HG03025 (cell line): ENCODE data around the gene GRAMD1A.
A peak's percentile ranks its signal among the peaks of the same experiment; 100 is the strongest.
"Not testable (repeated sequence)": the region's sequence is repeated elsewhere in the genome, so short reads cannot be mapped to it uniquely, and the experiment has no call there.

Experiments used
- ATAC-seq: cut with Tn5 transposase; IDR thresholded peaks from one replicate; pipeline ENCODE4 v1.9.1; 2021; ENCODE audit warnings: mild to moderate bottlenecking, moderate library complexity; ENCODE audit not compliant: unreplicated experiment, low FRiP score

The GRAMD1A gene

DNA sequence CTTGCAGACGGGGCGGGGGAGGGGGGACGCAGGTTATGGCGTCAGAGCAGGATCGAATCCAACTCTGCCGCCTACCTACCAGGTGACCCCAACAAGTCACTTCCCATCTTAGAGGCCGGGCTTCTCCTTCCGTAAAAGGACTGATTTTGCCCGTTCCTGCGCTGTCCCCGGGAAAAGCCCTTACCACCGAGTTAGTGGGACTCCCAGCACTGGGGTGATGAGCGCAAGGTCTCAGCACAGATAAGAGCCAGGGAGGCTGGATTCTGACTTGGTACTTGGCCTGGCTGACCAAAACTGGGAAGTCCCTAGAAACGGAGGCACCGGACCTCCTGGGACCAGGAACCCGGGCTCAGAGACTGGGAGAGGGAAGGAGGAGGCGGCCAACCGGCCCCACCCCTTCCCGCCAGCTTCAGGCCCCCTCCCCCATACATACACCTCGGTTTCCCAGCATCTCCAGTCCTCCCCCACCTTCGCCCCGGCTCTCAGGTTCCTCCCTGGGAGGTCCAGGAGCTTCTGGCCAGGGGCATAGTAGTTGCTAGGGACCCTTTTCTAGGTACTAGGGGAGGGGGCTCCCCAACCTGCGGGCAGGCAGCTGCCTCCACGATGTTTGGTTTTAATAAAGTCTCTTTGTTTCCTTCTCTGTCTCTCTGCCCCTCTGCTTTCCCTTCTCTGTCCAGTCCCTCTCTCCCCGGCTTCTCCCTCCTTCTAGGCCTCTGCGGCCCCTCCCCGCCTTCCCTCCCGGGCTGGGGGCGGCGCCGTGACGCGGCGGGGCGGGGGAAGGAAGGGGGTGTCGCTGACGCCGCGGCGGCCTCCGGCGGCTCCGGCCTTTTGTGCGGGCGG, at the start of gene GRAMD1A:
GRAMD1A (plus strand) TSS at position 826 of the 840 bp plus-strand sequence. CDS start 156 bp downstream, outside the sequence.
- ATAC-seq: peak; percentile 36

DNA sequence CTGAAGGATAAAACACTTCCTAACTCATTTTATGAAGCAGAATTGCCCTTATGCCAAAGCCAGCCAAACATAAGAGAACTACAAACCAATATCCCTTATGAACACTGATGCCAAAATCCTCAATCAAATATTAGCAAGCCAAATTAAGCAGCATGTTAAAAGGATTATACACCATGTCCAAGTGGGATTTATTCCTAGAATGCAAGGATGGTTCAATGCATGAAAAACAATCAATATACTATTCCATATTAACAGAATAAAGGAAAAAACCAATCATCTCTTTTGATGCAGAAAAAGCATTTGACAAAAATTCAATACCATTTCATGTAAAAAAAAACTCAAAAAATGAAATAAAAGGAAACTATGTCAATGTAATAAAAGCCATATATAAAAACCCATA, 47.0 kb upstream of the GRAMD1A start:
- ATAC-seq: no peak

DNA sequence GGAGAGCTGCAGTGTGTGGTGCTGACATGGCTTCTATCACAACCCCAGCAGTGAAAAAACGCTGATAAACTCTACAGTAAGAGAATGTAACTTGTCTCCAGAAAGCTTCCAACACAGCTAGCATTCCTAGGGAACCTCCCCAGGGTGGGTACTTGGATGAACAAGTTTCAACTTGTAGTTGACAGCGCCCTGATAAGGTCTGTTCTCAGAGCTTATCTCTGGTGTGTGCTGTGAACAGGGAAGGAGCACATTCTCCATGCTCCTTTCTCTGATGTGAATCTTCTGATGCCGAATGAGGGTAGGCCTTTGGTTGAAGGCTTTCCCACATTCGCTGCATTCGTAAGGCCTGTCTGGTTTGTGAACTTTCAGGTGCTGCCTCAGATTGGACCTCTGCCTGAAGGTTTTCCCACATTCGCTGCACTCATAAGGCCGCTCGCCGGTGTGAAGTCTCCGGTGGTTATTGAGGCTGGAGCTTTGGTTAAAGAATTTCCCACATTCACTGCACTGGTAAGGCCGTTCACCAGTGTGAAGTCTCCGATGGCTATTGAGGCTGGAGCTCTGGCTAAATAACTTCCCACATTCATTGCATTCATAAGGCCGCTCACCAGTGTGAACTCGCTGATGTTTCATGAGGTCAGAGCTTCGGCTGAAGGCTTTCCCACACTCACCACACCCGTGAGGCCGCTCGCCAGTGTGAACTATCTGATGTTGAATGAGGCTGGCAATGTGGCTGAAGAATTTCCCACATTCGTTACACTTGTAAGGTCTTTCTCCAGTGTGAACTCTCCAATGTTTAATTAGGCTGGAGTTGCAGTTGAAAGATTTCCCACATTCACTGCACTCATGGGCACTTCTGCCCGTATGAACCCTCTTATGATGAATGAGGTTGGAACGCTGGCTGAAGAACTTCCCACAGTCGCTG, 42.0 kb upstream of the GRAMD1A start:
- ATAC-seq: no peak

DNA sequence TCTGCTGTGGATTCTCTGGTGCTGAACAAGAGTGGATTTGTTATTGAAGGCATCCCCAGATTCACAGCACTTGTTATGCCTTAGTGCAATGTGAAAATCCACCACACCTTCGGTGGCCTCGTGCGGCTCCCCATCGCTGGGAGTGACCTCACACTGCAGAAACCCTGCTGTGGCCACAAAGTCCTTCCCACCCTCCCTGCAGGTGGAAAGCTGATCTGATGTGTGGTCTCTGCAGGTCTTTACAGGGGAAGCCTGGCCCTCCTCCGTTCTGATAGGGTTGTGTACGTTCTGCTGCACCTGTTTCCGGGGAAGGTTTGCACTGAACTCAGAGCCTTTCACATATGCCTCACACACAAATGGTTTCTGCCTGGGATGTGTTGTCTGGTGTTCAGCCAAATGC, 41.1 kb upstream of the GRAMD1A start:
- ATAC-seq: no peak

DNA sequence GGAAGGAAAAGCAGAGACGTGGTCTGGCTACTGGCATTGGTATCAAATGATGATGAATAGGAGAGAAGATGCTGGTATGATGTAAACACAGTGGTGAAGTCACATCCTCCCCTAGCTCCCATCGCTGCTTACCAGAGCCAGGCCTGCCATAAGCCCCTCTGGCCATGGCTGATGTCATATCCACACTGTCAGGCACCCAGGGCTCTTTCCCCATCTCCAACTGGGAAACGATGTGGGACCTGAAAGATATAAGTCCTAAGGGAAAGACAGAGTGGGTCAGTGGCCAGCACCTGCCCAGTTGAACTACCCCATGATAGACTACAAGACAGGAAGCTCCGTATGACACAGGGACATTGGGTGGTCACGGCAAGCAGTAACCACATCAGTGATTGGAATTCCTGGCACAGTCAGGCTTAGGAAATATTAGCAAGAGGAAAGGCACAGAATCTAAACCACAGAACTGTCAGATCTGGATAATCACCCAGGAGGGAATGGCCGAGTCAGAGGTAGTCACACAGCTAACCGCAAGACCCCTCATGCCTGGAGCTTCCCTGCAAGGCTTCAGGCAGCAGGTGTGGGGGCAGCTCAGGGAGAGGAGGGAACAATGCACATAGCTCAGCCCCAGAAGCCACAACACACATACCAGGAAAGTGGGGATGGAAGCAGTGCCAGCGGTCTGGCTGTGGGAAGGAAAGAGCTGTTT, 39.9 kb upstream of the GRAMD1A start:
- no peak for ATAC-seq

DNA sequence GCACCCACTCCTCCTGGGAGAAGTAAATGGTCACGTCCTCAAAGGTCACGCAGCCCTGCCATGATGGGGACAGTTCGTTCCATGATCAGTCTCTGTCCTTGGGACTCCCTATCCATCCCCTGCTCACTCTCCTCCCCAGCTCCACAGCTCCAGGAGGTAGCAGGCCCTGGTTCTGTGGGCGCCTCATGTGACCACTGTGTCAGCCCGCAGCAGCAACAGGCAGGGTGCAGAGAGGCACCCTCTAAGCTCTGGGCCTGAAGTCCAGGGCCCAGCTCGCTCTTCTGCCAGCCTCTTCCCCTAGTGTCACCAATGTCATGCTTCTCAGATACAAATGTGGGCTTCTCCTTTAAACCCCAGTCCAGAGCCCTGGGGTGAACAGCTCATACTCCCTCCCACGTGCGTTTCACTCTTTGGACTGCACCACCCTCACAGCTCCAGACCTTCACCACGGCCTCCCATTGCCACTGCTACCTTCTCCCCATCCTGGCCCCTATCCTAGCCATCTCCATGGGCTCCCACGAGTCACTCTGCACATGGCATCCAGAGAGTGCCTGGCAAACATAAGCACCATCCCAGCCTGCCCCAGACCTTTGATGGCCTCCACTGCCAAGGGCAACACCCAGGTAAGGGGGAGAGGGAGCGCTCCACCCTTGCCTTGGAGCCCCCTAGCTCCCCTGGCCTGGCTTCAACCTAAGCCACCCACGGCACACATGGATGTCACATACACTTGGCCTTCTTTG, 39.0 kb upstream of the GRAMD1A start:
- no peak for ATAC-seq

DNA sequence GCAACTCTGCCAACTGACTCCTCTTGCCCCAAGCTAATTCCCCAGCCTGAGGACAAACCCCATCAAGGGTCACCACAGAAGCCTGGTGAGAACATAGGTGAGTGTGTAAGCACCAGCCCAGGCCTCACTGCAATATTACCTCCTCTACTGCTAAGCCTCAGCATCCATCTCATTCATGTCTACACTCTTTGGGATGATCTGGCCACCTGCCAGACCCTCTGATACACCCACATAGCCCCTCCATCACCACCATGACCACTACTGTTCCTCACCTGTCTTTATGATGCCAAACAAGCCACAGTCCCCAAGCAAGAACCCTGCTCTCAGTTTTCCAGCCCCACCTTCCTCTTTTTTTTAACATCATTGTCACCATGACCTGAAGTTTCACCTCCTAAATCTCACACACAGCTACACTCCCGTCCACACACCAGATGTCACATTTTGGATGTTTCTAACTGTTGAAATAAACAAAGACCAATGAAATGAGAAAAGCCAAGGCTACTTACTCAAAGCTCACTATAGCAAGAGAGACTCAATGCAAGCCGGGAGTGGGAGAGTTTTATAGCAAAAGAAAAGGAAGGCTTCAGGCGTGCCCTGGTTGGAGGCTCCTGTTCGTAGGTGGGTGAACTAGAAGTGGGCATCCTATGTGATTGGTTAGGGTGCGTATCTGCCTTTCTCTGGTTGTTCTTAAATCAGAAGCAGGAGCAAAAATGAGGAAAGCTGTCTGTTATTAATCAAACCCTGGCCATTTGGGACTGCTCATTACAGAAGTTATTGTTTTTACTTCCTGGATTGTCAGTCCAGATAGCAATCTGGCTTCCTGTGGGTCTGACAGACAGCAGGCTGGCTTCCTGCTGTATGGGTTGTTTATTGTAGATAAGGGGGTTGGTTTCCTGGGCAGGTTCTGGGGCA, 38.1 kb upstream of the GRAMD1A start:
- no peak for ATAC-seq

DNA sequence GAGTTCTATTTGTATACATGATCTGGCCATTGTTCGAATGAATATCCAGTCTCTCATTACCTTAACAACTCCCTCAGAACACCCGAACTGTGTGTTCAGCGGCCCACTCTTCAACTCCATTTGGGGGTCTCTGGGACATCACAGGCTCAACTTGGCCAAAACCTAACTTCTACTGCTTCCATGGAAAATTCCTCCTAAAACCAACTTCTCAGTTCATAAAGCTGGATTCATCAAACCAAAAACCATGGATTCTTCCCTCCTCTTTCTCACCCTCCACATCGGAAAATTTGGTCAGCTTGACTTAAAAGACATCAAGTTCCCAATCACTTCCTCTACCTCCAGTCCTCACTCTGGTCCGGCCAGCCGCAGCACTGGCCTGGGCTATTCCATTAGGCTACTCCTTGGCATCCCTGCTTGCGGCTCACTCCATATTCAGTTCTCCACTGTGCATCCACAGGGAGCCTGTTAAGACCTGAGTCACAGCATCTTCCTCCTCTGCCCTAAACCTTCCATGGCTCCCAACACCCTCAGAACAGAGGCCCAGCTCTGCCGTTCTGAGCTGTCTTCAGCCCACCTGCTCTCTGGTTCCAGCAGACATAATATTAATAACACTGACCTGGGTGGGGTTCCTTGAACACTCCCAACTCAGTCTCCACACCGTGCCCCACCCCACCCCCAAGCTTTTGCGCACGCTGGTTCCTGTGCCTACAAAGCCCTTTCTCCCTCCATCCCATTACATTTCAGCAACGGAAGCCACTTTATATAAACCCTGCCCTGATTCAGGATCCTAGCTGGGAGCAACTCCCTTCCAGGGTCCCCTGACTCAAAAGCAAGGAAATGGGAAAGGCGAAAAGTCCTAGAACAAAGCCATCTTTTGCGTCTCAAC, 37.2 kb upstream of the GRAMD1A start:
- no peak for ATAC-seq

DNA sequence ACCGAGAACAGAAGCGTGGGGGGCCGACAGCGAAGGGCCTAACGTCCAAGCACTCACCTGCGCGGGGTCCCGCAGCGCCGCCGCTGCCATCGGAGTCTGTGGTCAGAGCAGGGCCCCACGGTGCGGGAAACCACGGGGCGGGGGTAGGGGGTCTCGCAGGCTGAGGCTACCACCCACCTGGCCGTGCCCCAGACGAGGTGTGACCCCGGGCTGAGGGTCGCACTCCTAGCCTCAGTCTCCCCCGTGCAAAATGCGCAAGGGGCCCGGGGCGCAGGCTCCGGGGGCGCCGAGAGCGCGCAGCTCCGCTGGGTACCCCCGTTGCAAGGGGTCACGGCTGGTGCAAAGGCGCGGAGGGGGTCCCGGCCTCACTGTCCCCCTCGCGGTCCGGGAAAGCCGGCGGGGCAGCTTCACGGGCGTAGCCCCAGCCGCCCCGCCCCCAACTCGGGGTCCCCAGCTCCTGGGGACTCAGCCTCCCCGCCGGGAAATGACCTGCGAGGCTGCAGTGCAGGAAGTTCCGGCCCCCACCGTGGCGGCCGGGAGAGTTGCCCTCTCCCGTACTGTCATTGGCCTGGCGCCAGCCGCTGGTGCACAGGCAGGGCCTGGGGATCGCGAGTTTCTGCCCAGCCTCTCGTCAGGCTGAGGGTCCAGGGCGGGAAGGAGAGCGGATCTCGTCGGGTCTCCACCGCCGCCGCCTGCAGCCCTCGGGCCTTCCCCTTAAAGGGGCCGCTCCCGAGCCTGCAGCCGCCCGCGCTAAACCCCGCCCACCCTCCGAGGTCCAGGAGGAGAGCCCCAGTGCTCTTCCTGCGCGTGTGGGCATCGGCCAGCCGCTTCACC, 36.3 kb upstream of the GRAMD1A start, which contains the start of gene ZNF792:
ZNF792 (minus strand) TSS at position 657 of the 834 bp plus-strand sequence; CDS start at position 90, 567 bp downstream.
- no peak for ATAC-seq

DNA sequence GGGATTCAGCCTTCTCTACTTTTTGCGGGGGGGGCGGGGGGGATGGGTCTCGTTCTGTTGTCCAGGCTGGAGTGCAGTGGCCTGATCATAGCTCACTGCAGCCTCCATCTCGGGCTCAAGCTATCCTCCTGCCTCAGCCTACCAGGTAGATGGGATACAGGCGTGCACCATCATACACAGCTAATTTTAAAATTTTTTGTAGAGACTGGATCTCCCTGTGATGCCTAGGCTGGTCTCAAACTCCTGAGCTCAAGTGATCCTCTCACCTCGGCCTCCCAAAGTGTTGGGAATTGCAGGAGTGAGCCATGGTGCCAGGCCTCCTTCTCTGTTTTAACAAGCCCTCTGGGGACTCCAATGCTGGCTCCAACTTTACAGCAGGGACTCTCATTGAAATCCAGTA, 35.5 kb upstream of the GRAMD1A start:
- no peak for ATAC-seq

DNA sequence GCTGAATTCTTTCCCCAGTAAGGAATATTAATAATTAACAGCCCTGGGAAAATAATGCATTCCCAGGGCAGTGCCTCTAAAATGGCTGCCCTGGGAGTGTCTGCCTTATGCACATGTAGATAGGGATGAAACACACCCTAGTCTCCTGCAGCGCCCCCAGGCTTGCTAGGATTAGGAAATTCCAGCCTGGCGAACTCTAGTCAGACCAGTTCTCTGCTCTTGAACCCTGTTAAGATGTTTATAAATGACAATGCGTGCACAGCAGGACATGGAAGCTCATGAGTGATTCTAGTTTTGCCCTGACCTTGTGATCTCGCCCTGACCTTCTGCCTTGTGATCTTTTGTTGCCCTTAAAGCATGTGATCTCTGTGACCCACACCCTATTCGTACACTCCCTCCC, 34.6 kb upstream of the GRAMD1A start:
- ATAC-seq: not testable (repeated sequence)

DNA sequence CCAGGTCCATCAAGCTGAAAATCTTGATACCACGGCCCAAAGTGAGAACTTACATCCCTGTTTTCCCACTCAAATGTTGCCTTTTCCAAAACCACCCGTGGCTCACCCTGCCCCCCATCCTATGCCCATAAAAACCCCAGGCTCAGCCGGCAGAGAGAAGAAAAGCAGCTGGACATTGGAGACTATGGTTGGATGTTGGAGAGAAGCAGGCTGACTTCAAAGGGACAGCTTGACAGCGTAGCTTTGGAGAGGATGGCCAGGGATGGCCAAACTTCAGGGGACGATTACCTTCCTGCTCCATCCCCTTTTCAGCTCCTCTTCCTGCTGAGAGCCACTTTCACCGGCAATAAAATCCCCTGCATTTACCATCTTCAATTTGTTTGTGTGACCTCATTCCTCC, 32.6 kb upstream of the GRAMD1A start:
- no peak for ATAC-seq

DNA sequence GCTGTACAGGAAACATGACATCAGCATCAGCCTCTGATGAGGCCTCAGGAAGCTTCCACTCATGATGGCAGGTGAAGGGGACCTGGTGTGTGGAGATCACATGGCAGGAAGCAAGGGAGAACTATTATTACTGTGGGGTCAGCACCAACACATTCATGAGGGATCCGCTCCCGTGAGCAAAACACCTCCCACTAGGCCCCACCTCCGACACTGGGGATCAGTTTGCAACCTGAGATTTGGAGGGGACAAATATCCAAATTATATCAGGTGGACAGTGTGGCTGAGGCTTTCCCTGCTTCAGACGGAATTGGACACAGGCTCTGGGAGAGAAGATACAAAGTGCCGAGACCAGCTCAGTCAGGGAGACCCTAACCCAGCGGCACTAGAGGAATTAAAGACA, 30.4 kb upstream of the GRAMD1A start:
- ATAC-seq: no peak

DNA sequence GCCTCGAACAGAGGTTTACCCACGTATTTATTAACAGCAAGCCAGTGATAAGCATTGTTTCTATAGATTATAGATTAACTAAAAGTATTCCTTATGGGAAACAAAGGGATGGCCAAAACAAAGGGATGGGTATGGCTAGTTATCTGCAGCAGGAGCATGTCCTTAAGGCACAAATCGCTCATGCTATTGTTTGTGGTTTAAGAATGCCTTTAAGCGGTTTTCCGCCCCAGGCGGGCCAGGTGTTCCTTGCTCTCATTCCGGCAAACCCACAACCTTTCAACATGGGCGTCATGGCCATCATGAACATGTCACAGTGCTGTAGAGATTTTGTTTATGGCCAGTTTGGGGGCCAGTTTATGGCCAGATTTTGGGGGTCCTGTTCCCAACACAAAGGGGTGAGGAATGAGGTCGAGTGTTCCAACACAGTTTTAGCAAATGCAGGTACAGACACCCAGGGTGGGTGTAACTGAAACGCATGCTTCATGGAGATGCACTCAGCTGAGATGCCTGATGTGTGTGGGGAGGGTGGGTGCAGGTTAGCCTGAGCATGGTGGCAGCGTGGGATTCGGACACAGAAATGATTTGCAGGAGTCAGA, 29.8 kb upstream of the GRAMD1A start:
- ATAC-seq: not testable (repeated sequence)

DNA sequence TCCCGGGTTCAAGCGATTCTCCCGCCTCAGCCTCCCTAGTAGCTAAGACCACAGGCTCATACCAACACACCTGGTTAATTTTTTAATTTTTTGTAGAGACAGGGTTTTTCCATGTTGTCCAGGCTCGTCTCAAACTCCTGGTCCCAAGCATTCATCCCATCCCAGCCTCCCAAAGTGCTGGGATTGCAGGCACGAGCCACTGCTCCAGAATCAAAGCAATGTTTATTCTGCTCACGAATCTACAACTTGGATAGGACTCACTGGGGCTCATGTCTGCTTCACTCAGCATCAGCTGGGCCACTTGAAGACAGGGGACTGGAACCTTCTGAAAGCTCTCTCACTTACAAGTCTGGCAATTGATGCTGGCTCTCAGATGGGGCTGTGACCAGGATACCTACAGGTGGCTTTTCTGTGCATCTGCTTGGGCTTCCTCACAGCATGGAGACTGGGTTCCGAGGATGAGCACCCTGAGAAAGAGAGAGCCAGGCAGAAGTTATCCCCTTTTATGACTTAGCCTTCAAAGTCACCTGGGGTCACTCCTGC, 27.9 kb upstream of the GRAMD1A start:
- no peak for ATAC-seq

DNA sequence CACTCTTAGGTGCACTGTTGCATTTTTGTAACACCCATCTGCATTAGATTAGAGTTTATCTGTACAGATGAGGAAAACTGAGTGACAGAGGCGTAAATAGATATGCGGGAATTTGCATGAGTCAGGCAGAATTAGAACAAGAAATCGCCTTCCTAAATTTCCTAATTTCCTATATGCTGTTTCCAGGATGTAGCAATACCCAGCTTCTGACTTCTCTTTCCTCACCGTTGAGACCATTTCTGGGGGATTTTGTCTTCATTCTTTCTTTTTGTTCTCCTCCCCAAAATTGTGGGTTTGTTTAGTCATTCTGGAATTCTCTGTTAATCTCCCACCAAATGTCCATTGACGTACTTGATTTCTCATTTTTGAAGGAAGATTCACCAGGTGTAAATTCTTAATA, 25.5 kb upstream of the GRAMD1A start:
- ATAC-seq: no peak
